Breast epithelium (tissue), 4 donors: ENCODE measurements around the gene GRK5. TPM values are rescaled to one million over a fixed set of nuclear protein-coding genes. Genes with fewer than 3 reads are reported as not detected.

Experiments used
- DNase-seq, 2 donors: peaks; one replicate each; pipeline ENCODE4 v3.0.0-alpha.2; 2019; ENCODE audit warnings: low spot score in 2 of 2
- H3K27ac ChIP-seq, 2 donors: fragments of 200-600 bp; sonication (generic) in 1 of 2; one replicate each; pipeline ENCODE4 v1.5.1; 2016 to 2019; ENCODE audit warnings: mild to moderate bottlenecking in 1 of 2
- H3K27me3 ChIP-seq, 2 donors: fragments of 200-600 bp; sonication (generic) in 1 of 2; one replicate each; pipeline versions ENCODE4 v1.5.1 to v1.6.0; 2017 to 2019; ENCODE audit warnings: control low read depth in 1 of 2, mild to moderate bottlenecking in 1 of 2
- H3K36me3 ChIP-seq: fragments of 200-600 bp; one replicate; pipeline ENCODE4 v1.5.1; 2019
- H3K4me1 ChIP-seq, 2 donors: fragments of 200-600 bp; sonication (generic); one replicate each; pipeline ENCODE4 v1.5.1; 2016 to 2019; ENCODE audit warnings: control low read depth in 1 of 2
- H3K4me3 ChIP-seq, 3 donors: fragments of 200-600 bp; sonication (generic); 1 replicate in 2 of 3; 2 replicates in 1 of 3; pipeline ENCODE4 v1.5.1; 2016 to 2019; ENCODE audit warnings: mild to moderate bottlenecking in 3 of 3, moderate library complexity in 2 of 3
- H3K9me3 ChIP-seq, 2 donors: fragments of 200-600 bp; sonication (generic) in 1 of 2; one replicate each; pipeline ENCODE4 v1.5.1; 2016 to 2019; ENCODE audit warnings: control low read depth in 1 of 2
- POLR2A ChIP-seq: fragments of 450-650 bp; IDR thresholded peaks from one replicate; pipeline ENCODE4 v1.6.1; 2016; ENCODE audit warnings: antibody characterized with exemption, mild to moderate bottlenecking, moderate library complexity
- POLR2AphosphoS5 ChIP-seq, 3 donors: sonication (generic); formaldehyde crosslinking; IDR thresholded peaks; one replicate each; pipeline ENCODE4 v1.6.1; 2017; ENCODE audit warnings: antibody characterized with exemption in 3 of 3
- intact Hi-C: fragments of 100-400 bp; cut with DNase I; formaldehyde crosslinking; loops from one replicate; pipeline ENCODE4 v1.15.1; 2023; ENCODE audit warnings: low total_unique reads
- total RNA-seq, 3 donors: library from RNA; depleted of rRNA; stranded (reverse); fragments of >200 nt; gene quantifications; one replicate each; pipeline ENCODE4 v1.1.0, GENCODE V29; 2016
- TF ChIP-seq, protein P1 (sequence below), 3 donors: fragments of 450-650 bp; IDR thresholded peaks; one replicate each; pipeline ENCODE4 v1.5.1; 2016 to 2017; ENCODE audit warnings: antibody characterized with exemption in 3 of 3, mild to moderate bottlenecking in 3 of 3, moderate library complexity in 3 of 3

The GRK5 gene
- total RNA-seq, 3 donors from 2014 or later: 14.9 to 20.6 (median 15.2) TPM

DNA sequence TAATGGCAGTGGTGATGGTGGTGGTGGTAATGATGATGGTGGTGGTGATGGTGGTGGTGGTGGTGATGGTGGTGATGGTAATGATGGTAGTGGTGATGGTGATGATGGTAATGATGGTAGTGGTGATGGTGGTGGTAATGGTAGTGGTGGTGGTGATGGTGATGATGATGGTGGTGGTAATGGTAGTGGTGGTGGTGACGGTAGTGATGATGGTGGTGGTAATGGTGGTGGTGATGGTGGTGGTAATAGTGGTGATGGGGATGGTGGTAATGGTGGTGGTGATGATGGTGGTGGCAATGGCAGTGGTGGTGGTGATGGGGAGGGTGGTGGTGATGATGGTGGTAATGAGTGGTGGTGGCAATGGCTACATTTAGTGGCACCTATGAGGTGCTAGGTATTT is 105.7 kb downstream of the GRK5 start:
- H3K27me3 ChIP-seq: no peaks in the 10 kb centered on the region
- intact Hi-C loops: no loop called here
- no peak overlapping the region for H3K27ac ChIP-seq
- no peak for DNase-seq
- no peak overlapping the region for H3K4me3 ChIP-seq
- H3K4me1 ChIP-seq: no peaks in the 10 kb centered on the region
- H3K36me3 ChIP-seq: no peaks in the 10 kb centered on the region
- TF ChIP-seq POLR2AphosphoS5 (IDR thresholded peaks at IDR 0.05): no peak
- TF ChIP-seq, protein P1, sequence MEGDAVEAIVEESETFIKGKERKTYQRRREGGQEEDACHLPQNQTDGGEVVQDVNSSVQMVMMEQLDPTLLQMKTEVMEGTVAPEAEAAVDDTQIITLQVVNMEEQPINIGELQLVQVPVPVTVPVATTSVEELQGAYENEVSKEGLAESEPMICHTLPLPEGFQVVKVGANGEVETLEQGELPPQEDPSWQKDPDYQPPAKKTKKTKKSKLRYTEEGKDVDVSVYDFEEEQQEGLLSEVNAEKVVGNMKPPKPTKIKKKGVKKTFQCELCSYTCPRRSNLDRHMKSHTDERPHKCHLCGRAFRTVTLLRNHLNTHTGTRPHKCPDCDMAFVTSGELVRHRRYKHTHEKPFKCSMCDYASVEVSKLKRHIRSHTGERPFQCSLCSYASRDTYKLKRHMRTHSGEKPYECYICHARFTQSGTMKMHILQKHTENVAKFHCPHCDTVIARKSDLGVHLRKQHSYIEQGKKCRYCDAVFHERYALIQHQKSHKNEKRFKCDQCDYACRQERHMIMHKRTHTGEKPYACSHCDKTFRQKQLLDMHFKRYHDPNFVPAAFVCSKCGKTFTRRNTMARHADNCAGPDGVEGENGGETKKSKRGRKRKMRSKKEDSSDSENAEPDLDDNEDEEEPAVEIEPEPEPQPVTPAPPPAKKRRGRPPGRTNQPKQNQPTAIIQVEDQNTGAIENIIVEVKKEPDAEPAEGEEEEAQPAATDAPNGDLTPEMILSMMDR (IDR thresholded peaks at IDR 0.05): no peak
- TF ChIP-seq POLR2A: no peak
- no peaks in the 10 kb centered on the region for H3K9me3 ChIP-seq

DNA sequence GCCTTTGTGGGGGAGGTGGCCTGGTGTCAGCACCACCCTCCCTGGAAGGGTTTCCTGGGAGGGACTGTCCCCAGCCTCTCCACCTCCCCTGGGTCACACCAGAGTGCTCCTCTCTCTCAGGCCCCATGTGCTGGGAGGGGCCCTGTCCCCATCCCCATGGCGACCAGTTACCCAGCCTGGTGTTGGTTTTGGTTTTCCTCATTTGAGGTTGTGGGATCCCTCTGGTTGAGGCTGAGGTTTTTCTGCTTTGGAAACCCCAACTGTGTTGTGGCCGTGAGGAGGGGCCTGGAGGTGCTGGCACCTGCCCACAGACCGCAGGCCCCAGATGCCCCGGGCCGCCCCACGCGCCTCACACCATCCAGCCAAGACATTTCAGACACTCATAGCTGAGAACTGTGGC is 106.3 kb downstream of the GRK5 start:
- no peak for DNase-seq
- Histone ChIP-seq H3K27ac (peak overlapping the region in 1 of 2 donors; percentile 55), H3K9me3 (no peaks in the 10 kb centered on the region), H3K4me1 (no peaks in the 10 kb centered on the region), H3K4me3 (no peak overlapping the region), H3K36me3 (no peaks in the 10 kb centered on the region), H3K27me3 (no peaks in the 10 kb centered on the region)
- TF ChIP-seq POLR2A: no peak
- intact Hi-C loops: no loop called here

DNA sequence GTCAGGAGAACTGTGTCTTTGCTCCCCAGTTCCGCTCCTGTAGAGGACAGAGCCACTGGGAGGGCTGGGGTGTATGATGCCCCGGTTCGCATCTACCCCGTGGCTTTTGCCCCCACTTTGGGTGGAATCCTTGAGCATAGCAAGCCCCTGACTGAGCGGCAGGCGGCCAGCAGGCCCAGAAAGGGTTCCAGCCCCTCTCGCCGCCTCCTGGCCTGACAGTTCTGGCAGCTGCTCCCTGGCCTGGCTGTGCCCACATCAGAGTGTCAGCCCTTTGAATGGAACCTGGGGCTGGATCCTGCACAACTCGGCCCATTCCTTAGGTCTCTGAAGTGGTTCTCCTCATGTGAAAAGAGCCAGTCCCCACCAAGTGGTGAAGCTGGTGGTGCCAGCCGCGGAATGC is 106.7 kb downstream of the GRK5 start:
- H3K4me3 ChIP-seq: no peak overlapping the region
- TF ChIP-seq POLR2AphosphoS5 (IDR thresholded peaks at IDR 0.05) (no peak), POLR2A (no peak)
- TF ChIP-seq, protein P1 (IDR thresholded peaks at IDR 0.05): no peak
- H3K4me1 ChIP-seq: no peaks in the 10 kb centered on the region
- H3K9me3 ChIP-seq: no peaks in the 10 kb centered on the region
- no peak for DNase-seq
- H3K36me3 ChIP-seq: no peaks in the 10 kb centered on the region
- H3K27ac ChIP-seq: peak overlapping the region in 1 of 2 donors; percentile 55
- no peaks in the 10 kb centered on the region for H3K27me3 ChIP-seq
- intact Hi-C loops: no loop called here

DNA sequence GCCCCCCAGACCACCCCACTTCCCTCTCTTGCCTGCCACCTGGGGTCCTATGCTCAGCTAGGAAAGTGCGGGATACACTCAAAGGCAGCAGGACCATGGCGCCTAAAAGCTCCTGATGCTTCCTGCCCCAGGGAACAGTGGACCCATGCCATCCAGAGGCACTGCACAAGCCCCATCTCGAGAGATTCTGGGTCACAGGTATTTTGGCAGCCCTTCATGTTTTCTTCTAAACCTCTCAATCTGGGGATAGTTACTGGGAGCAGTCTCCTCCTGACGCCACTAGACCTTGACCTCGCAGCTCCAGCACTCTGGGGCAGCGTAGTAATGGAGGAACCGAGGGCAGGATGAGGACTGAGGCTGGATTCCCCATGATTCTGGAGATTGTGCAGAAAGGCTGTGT is 107.1 kb downstream of the GRK5 start:
- no peaks in the 10 kb centered on the region for H3K36me3 ChIP-seq
- intact Hi-C loops: no loop called here
- H3K9me3 ChIP-seq: no peaks in the 10 kb centered on the region
- DNase-seq: no peak
- H3K4me3 ChIP-seq: no peak overlapping the region
- H3K4me1 ChIP-seq: no peaks in the 10 kb centered on the region
- H3K27me3 ChIP-seq: no peaks in the 10 kb centered on the region
- H3K27ac ChIP-seq: peak overlapping the region in 1 of 2 donors; percentile 71
- no peak for TF ChIP-seq POLR2A
- TF ChIP-seq, protein P1 (IDR thresholded peaks at IDR 0.05): no peak
- no peak for TF ChIP-seq POLR2AphosphoS5 (IDR thresholded peaks at IDR 0.05)

DNA sequence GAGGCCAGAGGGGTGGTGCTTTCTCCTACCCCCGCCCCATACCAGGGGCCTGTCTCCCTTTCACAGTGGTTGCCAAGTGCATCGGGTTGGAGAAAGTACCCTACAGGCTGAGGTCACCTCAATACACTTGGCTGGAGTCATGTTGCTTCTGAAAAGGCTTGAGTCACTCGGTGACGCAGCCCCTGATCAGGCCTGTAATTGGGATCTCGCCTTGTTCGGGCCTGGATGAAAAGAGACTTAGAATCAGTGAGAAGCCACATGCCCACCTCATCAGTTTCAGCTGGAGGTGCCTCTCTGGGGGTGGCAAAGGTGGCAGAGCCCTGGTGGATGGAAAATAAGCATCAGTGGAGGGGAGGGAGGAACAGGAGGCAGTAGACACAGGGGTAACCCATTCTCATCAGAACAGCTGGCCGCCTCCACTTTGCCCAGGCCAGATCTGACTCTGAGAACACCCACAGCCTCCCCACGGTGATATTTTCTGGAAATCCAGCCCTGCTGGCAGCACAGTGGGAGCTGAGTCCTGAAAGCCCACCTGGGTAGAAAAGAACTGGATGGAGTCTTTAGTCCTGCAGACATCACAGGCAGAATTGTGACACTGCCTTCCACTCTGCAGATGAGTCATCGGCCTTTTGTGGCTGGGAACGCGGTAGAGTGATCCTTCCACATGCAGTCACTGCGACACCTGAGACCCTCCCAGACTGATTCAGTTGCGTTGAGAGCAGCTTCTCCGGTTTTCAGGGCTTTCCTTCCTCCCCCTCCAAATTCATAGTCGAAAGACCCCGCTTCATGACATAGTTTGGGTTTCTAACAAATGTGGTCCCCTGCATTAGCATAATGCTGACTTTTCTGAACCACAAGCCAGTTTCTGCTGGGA is 108.0 kb downstream of the GRK5 start:
- no peak for DNase-seq
- no peaks in the 10 kb centered on the region for H3K27me3 ChIP-seq
- no peaks in the 10 kb centered on the region for H3K36me3 ChIP-seq
- H3K4me3 ChIP-seq: no peak overlapping the region
- peak overlapping the region; percentile 45 to 71 for H3K27ac ChIP-seq
- no peak for TF ChIP-seq POLR2AphosphoS5 (IDR thresholded peaks at IDR 0.05)
- TF ChIP-seq POLR2A: no peak
- TF ChIP-seq, protein P1 (IDR thresholded peaks at IDR 0.05): no peak
- no peaks in the 10 kb centered on the region for H3K4me1 ChIP-seq
- H3K9me3 ChIP-seq: no peaks in the 10 kb centered on the region
- intact Hi-C loops: no loop called here
